ENCODE results near the gene PSMC3IP.

The PSMC3IP gene

GRCh38 chr17:42585353-42585752 is 7.8 kb upstream of the PSMC3IP start:
- no peak for DNase-seq

GRCh38 chr17:42584880-42585279 is 7.4 kb upstream of the PSMC3IP start:
- no peak for DNase-seq

GRCh38 chr17:42581744-42582270 is 4.3 kb upstream of the PSMC3IP start:
- DNase-seq = no peak

- no peak for DNase-seq
Measured at GRCh38 chr17:42579794-42580551, 2.4 kb upstream of the PSMC3IP start.

- peak; percentile 66 for DNase-seq
Measured at GRCh38 chr17:42578282-42578869, 847 bp upstream of the PSMC3IP start.

- DNase-seq = no peak
Measured at GRCh38 chr17:42577140-42577531, 393 bp downstream of the PSMC3IP start.

GRCh38 chr17:42574463-42574862 is 3.1 kb downstream of the PSMC3IP start:
- DNase-seq = no peak

DNA sequence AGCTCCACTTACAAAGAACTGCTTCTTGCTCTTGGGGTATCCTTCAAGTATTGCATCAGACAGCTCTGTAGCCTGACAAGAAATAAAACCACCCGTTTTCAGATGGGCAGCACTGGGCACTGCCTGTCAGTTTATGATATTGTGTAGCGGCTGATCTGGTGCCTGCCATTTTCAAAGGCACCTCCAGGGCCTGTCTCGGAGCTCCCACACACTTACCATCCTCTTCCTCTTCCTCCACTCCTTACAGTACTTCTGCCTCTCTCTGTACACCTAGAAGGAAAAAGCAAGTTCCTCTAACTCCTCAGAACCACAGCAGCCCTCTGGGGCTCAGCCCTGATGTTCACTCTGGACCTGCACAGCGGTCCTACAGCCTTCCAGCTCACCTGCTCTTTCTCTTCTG is 4.4 kb downstream of the PSMC3IP start:
- no peak for DNase-seq

GRCh38 chr17:42571435-42572225 is 5.9 kb downstream of the PSMC3IP start:
- DNase-seq = no peak

DNA sequence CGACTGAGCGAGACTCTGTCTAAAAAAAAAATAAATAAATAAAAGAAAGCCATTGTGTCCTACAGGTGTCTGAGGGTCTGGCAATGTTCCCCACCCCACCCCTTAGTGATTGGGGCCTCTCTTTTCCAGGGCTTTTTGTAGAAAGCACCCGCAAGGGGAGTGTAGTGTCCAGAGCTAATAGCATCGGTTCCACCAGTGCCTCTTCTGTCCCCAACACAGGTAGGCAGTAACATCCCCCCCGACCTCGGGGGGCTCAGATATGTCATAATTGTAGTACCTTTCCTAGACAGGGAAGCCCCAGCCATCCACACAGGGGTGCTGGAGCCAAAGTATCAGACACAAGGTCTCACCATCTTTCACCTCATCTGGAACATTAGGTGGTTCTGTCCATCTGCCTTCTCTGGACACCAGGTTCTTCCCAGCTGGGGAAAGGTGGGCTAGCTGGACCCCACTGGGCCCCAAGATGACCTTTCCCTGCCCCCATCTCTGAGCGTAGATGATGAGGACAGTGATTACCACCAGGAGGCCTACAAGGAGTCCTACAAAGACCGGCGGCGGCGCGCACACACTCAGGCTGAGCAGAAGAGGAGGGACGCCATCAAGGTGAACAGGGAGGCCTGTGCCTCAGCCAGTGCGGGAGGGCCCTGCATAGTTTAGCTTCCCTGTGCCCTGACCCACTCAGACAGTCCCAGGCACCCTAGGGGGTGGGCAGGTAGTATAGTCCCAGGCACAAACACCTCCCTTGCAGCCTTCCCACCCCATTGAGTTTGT is 9.0 kb downstream of the PSMC3IP start:
- no peak for DNase-seq

GRCh38 chr17:42566883-42567573 is 10.5 kb downstream of the PSMC3IP start, which contains the start of gene MLX:
TSS of gene MLX (plus strand) at chr17:42567100. CDS start at chr17:42567125, 25 bp downstream.
- DNase-seq = peak; percentile 92

GRCh38 chr17:42566215-42566882 is 11.2 kb downstream of the PSMC3IP start:
- no peak for DNase-seq

- no peak for DNase-seq
Measured at GRCh38 chr17:42565523-42566214, 11.9 kb downstream of the PSMC3IP start.

- DNase-seq = no peak
Measured at GRCh38 chr17:42564815-42565522, 12.6 kb downstream of the PSMC3IP start.

GRCh38 chr17:42563950-42564349 is 13.6 kb downstream of the PSMC3IP start:
- DNase-seq = no peak

- no peak for DNase-seq
Measured at GRCh38 chr17:42563543-42563942, 14.0 kb downstream of the PSMC3IP start.

DNA sequence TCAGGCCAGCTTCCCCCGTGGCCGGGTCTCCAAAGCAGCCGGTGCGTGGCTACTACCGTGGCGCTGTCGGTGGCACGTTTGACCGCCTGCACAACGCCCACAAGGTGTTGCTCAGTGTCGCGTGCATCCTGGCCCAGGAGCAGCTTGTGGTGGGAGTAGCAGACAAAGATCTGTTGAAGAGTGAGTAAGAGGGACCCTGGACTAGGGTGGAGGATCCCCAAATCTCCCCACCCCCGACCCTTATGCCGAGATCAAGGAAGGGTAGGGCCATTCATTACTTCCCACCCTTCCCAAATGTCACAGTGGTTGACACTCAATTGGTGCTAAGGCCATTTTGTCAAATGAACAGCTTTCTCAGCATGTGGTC is 14.4 kb downstream of the PSMC3IP start:
- DNase-seq = no peak

- no peak for DNase-seq
Measured at GRCh38 chr17:42562388-42563142, 15.0 kb downstream of the PSMC3IP start.

GRCh38 chr17:42561897-42562387 is 15.6 kb downstream of the PSMC3IP start, which contains the start of gene COASY:
TSS of gene COASY (plus strand) at chr17:42562148. CDS start at chr17:42562623, 475 bp downstream.
- DNase-seq = peak; percentile 92

Data from CD4-positive, alpha-beta T cell treated with Interleukin-15 for 1 hour (primary cell).